ENCODE data around the gene NCBP2L. TPM values are rescaled to one million over a fixed set of nuclear protein-coding genes. Genes with fewer than 3 reads are reported as not detected.

The NCBP2L gene
- total RNA-seq, 2 experiments from 2014 or later, result not detected

DNA sequence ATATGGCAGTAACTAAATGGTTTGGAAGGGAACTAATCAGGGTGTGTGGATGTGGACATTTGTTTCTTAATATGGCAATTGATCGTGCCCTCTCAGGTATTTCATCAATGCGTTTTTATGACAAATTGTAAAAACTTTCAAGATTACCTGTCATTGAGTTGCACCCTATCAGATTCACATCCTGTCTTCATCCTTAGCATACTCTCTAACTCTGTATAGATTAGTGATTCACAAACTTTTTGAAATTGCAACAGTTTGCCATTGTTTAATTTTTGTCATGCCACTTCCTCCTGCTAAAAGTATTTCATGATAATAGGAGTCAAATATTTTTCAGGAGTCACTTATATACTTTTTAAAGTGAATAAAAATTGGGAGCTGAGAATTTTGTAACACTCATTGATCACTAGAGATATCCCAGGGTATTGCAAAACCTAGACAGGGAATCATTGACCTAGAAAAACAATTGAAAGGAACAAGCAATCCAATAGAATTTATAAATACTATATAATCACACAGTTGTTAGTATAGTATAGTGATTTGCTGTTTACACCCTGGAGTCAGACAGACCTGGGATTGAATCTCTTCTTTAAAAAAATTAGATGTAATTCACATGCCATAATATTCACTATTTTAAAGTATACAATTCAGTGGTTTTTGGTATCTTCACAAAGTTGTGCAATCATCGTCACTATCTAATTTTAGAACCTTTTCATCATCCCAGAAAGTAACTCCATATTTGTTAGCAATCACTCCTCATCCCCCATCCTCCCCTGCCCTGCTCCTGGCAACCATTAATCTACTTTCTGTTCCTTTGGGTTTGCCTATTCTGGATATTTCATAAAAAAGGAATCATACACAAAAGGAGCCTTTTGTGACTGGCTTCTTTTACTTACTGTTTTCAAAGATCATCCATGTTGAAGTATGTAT is 57.0 kb downstream of the NCBP2L start:
- no TSS peak for BruUV-seq (replicated peaks)
- ChIA-PET CTCF (ENCODE audit: unreplicated experiment) (no interaction called here), POLR2A (no interaction called here)
- Histone ChIP-seq H2AFZ (ENCODE audit: low read length) (no peak overlapping the region), H3K79me2 (ENCODE audit: insufficient read depth, low read depth, low read length) (no peaks in the 10 kb centered on the region), H3K4me3 (ENCODE audit: low read depth, low read length, poor library complexity, severe bottlenecking) (no peak overlapping the region), H3K36me3 (ENCODE audit: insufficient read depth, low read length) (no peaks in the 10 kb centered on the region), H4K20me1 (ENCODE audit: insufficient read depth, low read length) (no peaks in the 10 kb centered on the region), H3K4me2 (ENCODE audit: low read length) (no peak overlapping the region), H3K27ac (ENCODE audit: low read depth, low read length, poor library complexity, severe bottlenecking) (no peak overlapping the region), H3K9me3 (ENCODE audit: low read length) (no peaks in the 10 kb centered on the region), H3K9me2 (ENCODE audit: insufficient read depth, low read length) (no peaks in the 10 kb centered on the region), H3K4me1 (ENCODE audit: insufficient read depth, low read length, poor library complexity, severe bottlenecking) (no peaks in the 10 kb centered on the region)
- intact Hi-C loops (cut with micrococcal nuclease; ENCODE audit: unreplicated experiment), result no loop called here
- no peak for DNase-seq (ENCODE audit: low spot score)
- no peak for TF ChIP-seq EZH2phosphoT487 (IDR thresholded peaks at IDR 0.05; ENCODE audit: borderline replicate concordance, low read depth, low read length)
- TF ChIP-seq, protein P1, sequence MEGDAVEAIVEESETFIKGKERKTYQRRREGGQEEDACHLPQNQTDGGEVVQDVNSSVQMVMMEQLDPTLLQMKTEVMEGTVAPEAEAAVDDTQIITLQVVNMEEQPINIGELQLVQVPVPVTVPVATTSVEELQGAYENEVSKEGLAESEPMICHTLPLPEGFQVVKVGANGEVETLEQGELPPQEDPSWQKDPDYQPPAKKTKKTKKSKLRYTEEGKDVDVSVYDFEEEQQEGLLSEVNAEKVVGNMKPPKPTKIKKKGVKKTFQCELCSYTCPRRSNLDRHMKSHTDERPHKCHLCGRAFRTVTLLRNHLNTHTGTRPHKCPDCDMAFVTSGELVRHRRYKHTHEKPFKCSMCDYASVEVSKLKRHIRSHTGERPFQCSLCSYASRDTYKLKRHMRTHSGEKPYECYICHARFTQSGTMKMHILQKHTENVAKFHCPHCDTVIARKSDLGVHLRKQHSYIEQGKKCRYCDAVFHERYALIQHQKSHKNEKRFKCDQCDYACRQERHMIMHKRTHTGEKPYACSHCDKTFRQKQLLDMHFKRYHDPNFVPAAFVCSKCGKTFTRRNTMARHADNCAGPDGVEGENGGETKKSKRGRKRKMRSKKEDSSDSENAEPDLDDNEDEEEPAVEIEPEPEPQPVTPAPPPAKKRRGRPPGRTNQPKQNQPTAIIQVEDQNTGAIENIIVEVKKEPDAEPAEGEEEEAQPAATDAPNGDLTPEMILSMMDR (conservative IDR thresholded peaks at IDR 0.05; ENCODE audit: low read length), result no peak

GRCh38 chrX:107836958-107837357 is 59.4 kb downstream of the NCBP2L start:
- no peak overlapping the region for H3K4me3 ChIP-seq (ENCODE audit: low read depth, low read length, poor library complexity, severe bottlenecking)
- H3K9me3 ChIP-seq (ENCODE audit: low read length), result no peaks in the 10 kb centered on the region
- intact Hi-C loops (cut with micrococcal nuclease; ENCODE audit: unreplicated experiment), result no loop called here
- CTCF ChIA-PET (ENCODE audit: unreplicated experiment), result no interaction called here
- H3K27ac ChIP-seq (ENCODE audit: low read depth, low read length, poor library complexity, severe bottlenecking), result no peak overlapping the region
- no peaks in the 10 kb centered on the region for H3K36me3 ChIP-seq (ENCODE audit: insufficient read depth, low read length)
- no peaks in the 10 kb centered on the region for H4K20me1 ChIP-seq (ENCODE audit: insufficient read depth, low read length)
- TF ChIP-seq, protein P1 (conservative IDR thresholded peaks at IDR 0.05; ENCODE audit: low read length), result no peak
- TF ChIP-seq EZH2phosphoT487 (IDR thresholded peaks at IDR 0.05; ENCODE audit: borderline replicate concordance, low read depth, low read length), result no peak
- no peaks in the 10 kb centered on the region for H3K79me2 ChIP-seq (ENCODE audit: insufficient read depth, low read depth, low read length)
- DNase-seq (ENCODE audit: low spot score), result no peak
- H3K4me1 ChIP-seq (ENCODE audit: insufficient read depth, low read length, poor library complexity, severe bottlenecking), result no peaks in the 10 kb centered on the region
- H3K9me2 ChIP-seq (ENCODE audit: insufficient read depth, low read length), result no peaks in the 10 kb centered on the region
- no peak overlapping the region for H3K4me2 ChIP-seq (ENCODE audit: low read length)
- POLR2A ChIA-PET, result no interaction called here
- BruUV-seq (replicated peaks), result no TSS peak
- H2AFZ ChIP-seq (ENCODE audit: low read length), result no peak overlapping the region

- ChIA-PET CTCF (ENCODE audit: unreplicated experiment) (no interaction called here), POLR2A (no interaction called here)
- H3K79me2 ChIP-seq (ENCODE audit: insufficient read depth, low read depth, low read length), result no peaks in the 10 kb centered on the region
- H3K4me1 ChIP-seq (ENCODE audit: insufficient read depth, low read length, poor library complexity, severe bottlenecking), result no peaks in the 10 kb centered on the region
- no TSS peak for BruUV-seq (replicated peaks)
- no peak overlapping the region for H2AFZ ChIP-seq (ENCODE audit: low read length)
- TF ChIP-seq EZH2phosphoT487 (IDR thresholded peaks at IDR 0.05; ENCODE audit: borderline replicate concordance, low read depth, low read length), result no peak
- TF ChIP-seq, protein P1 (conservative IDR thresholded peaks at IDR 0.05; ENCODE audit: low read length), result no peak
- no peak overlapping the region for H3K4me2 ChIP-seq (ENCODE audit: low read length)
- H4K20me1 ChIP-seq (ENCODE audit: insufficient read depth, low read length), result no peaks in the 10 kb centered on the region
- H3K4me3 ChIP-seq (ENCODE audit: low read depth, low read length, poor library complexity, severe bottlenecking), result no peak overlapping the region
- no peaks in the 10 kb centered on the region for H3K9me2 ChIP-seq (ENCODE audit: insufficient read depth, low read length)
- H3K27ac ChIP-seq (ENCODE audit: low read depth, low read length, poor library complexity, severe bottlenecking), result no peak overlapping the region
- no peak for DNase-seq (ENCODE audit: low spot score)
- H3K36me3 ChIP-seq (ENCODE audit: insufficient read depth, low read length), result no peaks in the 10 kb centered on the region
- intact Hi-C loops (cut with micrococcal nuclease; ENCODE audit: unreplicated experiment), result no loop called here
- no peaks in the 10 kb centered on the region for H3K9me3 ChIP-seq (ENCODE audit: low read length)
These were observed 63.4 kb downstream of the NCBP2L start for GRCh38 chrX:107840971-107841370.
